CD14-positive monocyte (primary cell): ENCODE results near the gene MRTFA. TPM values are rescaled to one million over a fixed set of nuclear protein-coding genes. Genes with fewer than 3 reads are reported as not detected.

Source experiments
- DNase-seq, 3 donors: peaks; one replicate each; pipeline ENCODE4 v3.0.0-alpha.2; 2011 to 2022
- H2AFZ ChIP-seq: 2 replicates; pipeline ENCODE4 v1.6.0; 2012; ENCODE audit warnings: mild to moderate bottlenecking, low read depth, low read length, inconsistent platforms; ENCODE audit not compliant: insufficient read depth, poor library complexity, severe bottlenecking
- H3K27ac ChIP-seq, 2 donors: 1 replicate in 1 of 2; 2 replicates in 1 of 2; pipeline ENCODE4 v1.5.1; 2012 to 2013; ENCODE audit warnings: low read length in 2 of 2, control low read depth in 1 of 2, inconsistent platforms in 1 of 2, low read depth in 1 of 2, mild to moderate bottlenecking in 1 of 2
- H3K27me3 ChIP-seq, 2 donors: one replicate each; pipeline versions ENCODE4 v1.6.0 to v1.6.1; 2011 to 2013; ENCODE audit warnings: low read length in 2 of 2; ENCODE audit not compliant: control insufficient read depth in 2 of 2, insufficient read depth in 2 of 2
- H3K36me3 ChIP-seq, 2 donors: replicated peaks in 1 of 2; 1 replicate in 1 of 2; 2 replicates in 1 of 2; pipeline versions ENCODE4 v1.5.1 to v1.6.1; 2012 to 2013; ENCODE audit warnings: low read length in 2 of 2, control low read depth in 1 of 2, inconsistent platforms in 1 of 2, mild to moderate bottlenecking in 1 of 2; ENCODE audit not compliant: insufficient read depth in 2 of 2, control insufficient read depth in 1 of 2
- H3K4me1 ChIP-seq, 2 donors: 1 replicate in 1 of 2; 2 replicates in 1 of 2; pipeline versions ENCODE4 v1.5.1 to v1.6.1; 2012 to 2013; ENCODE audit warnings: low read length in 2 of 2, control low read depth in 1 of 2, inconsistent platforms in 1 of 2, mild to moderate bottlenecking in 1 of 2, moderate library complexity in 1 of 2; ENCODE audit not compliant: insufficient read depth in 2 of 2, control insufficient read depth in 1 of 2
- H3K4me2 ChIP-seq: replicated peaks from 2 replicates; pipeline ENCODE3; 2012; ENCODE audit warnings: low read length, moderate library complexity, mild to moderate bottlenecking; ENCODE audit not compliant: poor library complexity, severe bottlenecking; ENCODE audit errors: extremely low read depth
- H3K4me3 ChIP-seq, 3 experiments: fragments of 200-600 bp in 1 of 3; sonication (generic) in 1 of 3; replicated peaks in 1 of 3; 1 replicate in 2 of 3; 2 replicates in 1 of 3; pipeline ENCODE4 v1.5.1; 2011 to 2013; ENCODE audit warnings: low read length in 3 of 3, mild to moderate bottlenecking in 3 of 3, control low read depth in 2 of 3, low read depth in 2 of 3, inconsistent platforms in 1 of 3, moderate library complexity in 1 of 3
- H3K79me2 ChIP-seq: 2 replicates; pipeline ENCODE4 v1.6.0; 2012; ENCODE audit warnings: mild to moderate bottlenecking, control low read depth, inconsistent platforms, low read length, moderate library complexity; ENCODE audit not compliant: insufficient read depth
- H3K9ac ChIP-seq: 2 replicates; pipeline ENCODE4 v1.6.0; 2017; ENCODE audit warnings: low read length, mild to moderate bottlenecking; ENCODE audit not compliant: insufficient read depth, poor library complexity, severe bottlenecking
- H3K9me3 ChIP-seq, 2 donors: replicated peaks in 1 of 2; 1 replicate in 1 of 2; 2 replicates in 1 of 2; pipeline versions ENCODE4 v1.5.1 to v1.6.1; 2012 to 2013; ENCODE audit warnings: low read length in 2 of 2, control low read depth in 1 of 2; ENCODE audit not compliant: control insufficient read depth in 1 of 2, insufficient read depth in 1 of 2
- H4K20me1 ChIP-seq: 2 replicates; pipeline ENCODE4 v1.6.0; 2012; ENCODE audit warnings: mild to moderate bottlenecking, low read length, control low read depth, moderate library complexity; ENCODE audit not compliant: insufficient read depth
- H3K27ac Mint-ChIP-seq, 7 donors: one replicate each; pipeline ENCODE4 v1.8.0; 2020; ENCODE audit warnings: mild to moderate bottlenecking in 7 of 7, mixed read lengths in 7 of 7, moderate library complexity in 6 of 7, inconsistent platforms in 2 of 7
- H3K27me3 Mint-ChIP-seq, 3 donors: one replicate each; pipeline ENCODE4 v1.8.0; 2021 to 2022; ENCODE audit warnings: low read depth in 3 of 3, mild to moderate bottlenecking in 3 of 3, mixed read lengths in 3 of 3, moderate library complexity in 3 of 3, inconsistent platforms in 1 of 3
- H3K36me3 Mint-ChIP-seq, 2 donors: one replicate each; pipeline ENCODE4 v1.8.0; 2020; ENCODE audit warnings: mixed read lengths in 2 of 2, inconsistent platforms in 1 of 2, mild to moderate bottlenecking in 1 of 2
- H3K4me1 Mint-ChIP-seq: one replicate; pipeline ENCODE4 v1.8.0; 2020; ENCODE audit warnings: mild to moderate bottlenecking, mixed read lengths
- H3K4me3 Mint-ChIP-seq, 2 donors: one replicate each; pipeline ENCODE4 v1.8.0; 2020; ENCODE audit warnings: mild to moderate bottlenecking in 2 of 2, mixed read lengths in 2 of 2, moderate library complexity in 1 of 2
- H3K9me3 Mint-ChIP-seq, 7 donors: one replicate each; pipeline ENCODE4 v1.8.0; 2020 to 2022; ENCODE audit warnings: mixed read lengths in 7 of 7, mild to moderate bottlenecking in 6 of 7, moderate library complexity in 6 of 7, inconsistent platforms in 2 of 7
- CTCF ChIP-seq: fragments of 200-600 bp; IDR thresholded peaks from one replicate; pipeline ENCODE4 v1.8.0; 2022; ENCODE audit warnings: antibody characterized with exemption, mild to moderate bottlenecking
- WGBS: methylation state at CpG from one replicate; pipeline ENCODE4 v1.1.5; 2013; ENCODE audit warnings: missing lambda C conversion rate; ENCODE audit not compliant: insufficient coverage; 5-methylcytosine and 5-hydroxymethylcytosine counted together
- intact Hi-C, 2 donors: fragments of 100-400 bp; cut with micrococcal nuclease; formaldehyde crosslinking; loops; one replicate each; pipeline versions ENCODE4 v1.15.0 to v1.15.1; 2023
- polyA plus RNA-seq, 3 donors: library from polyadenylated mRNA; depleted of rRNA in 1 of 3; unstranded in 2 of 3; stranded (reverse) in 1 of 3; fragments of 300-500 nt in 2 of 3; fragments of >200 nt in 1 of 3; fragmentation: Illumina TruSeq in 2 of 3; gene quantifications; 1 replicate in 2 of 3; 2 replicates in 1 of 3; pipeline ENCODE4 v1.2.3, GENCODE V29; 2012 to 2021

The MRTFA gene
- polyA plus RNA-seq, 3 donors: 14.1 to 33.8 (median 18.9) TPM

- Histone ChIP-seq H3K27ac (peak overlapping the region; percentile 32 to 55), H3K4me3 (peak overlapping the region in 1 of 3 experiments; percentile 44), H3K27me3 (no peaks in the 10 kb centered on the region), H2AFZ (no peak overlapping the region), H3K4me2 (peak overlapping the region; percentile 50), H3K4me1 (peaks cover 38% of the 10 kb centered on the region in 2 donors), H3K9me3 (no peaks in the 10 kb centered on the region), H3K36me3 (no peaks in the 10 kb centered on the region), H4K20me1 (peaks cover 40% of the 10 kb centered on the region), H3K9ac (no peak overlapping the region), H3K79me2 (peaks cover 37% of the 10 kb centered on the region)
- 31% methylated on average over 3 of the region's 6 CpGs for WGBS
- Mint-ChIP-seq H3K27me3 (no peaks in the 10 kb centered on the region), H3K4me3 (peak overlapping the region in 1 of 2 donors; percentile 67), H3K4me1 (peaks cover 39% of the 10 kb centered on the region), H3K36me3 (peaks cover 12 to 20% of the 10 kb centered on the region in 2 donors), H3K27ac (peak overlapping the region; percentile 71 to 87 (median 82)), H3K9me3 (no peaks in the 10 kb centered on the region)
- intact Hi-C loops: no loop called here
- peak; percentile 62 to 79 (median 77) for DNase-seq
- TF ChIP-seq CTCF: no peak
Measured at GRCh38 chr22:40534379-40535188, 101.9 kb downstream of the MRTFA start.

- H3K27ac ChIP-seq: peak overlapping the region in 1 of 2 donors; percentile 55
- H3K9me3 ChIP-seq: no peaks in the 10 kb centered on the region
- peaks cover 12 to 20% of the 10 kb centered on the region in 2 donors for H3K36me3 Mint-ChIP-seq
- H3K4me3 ChIP-seq: peak overlapping the region in 1 of 3 experiments; percentile 44
- WGBS: no CpG with 5 or more reads among the region's 4 CpGs
- H3K9ac ChIP-seq: peak overlapping the region; percentile 12
- peaks cover 37% of the 10 kb centered on the region for H3K79me2 ChIP-seq
- no peak overlapping the region for H2AFZ ChIP-seq
- DNase-seq: peak; percentile 46 to 61 (median 50)
- peak overlapping the region; percentile 3 to 85 (median 63) for H3K27ac Mint-ChIP-seq
- no peak for TF ChIP-seq CTCF
- H3K4me1 ChIP-seq: peaks cover 38% of the 10 kb centered on the region in 2 donors
- peaks cover 39% of the 10 kb centered on the region for H3K4me1 Mint-ChIP-seq
- intact Hi-C loops: no loop called here
- no peaks in the 10 kb centered on the region for H3K27me3 ChIP-seq
- H3K4me2 ChIP-seq: peak overlapping the region; percentile 50
- H4K20me1 ChIP-seq: peaks cover 41% of the 10 kb centered on the region
- no peaks in the 10 kb centered on the region for H3K36me3 ChIP-seq
- no peaks in the 10 kb centered on the region for H3K27me3 Mint-ChIP-seq
- peak overlapping the region; percentile 8 to 73 for H3K4me3 Mint-ChIP-seq
- H3K9me3 Mint-ChIP-seq: no peaks in the 10 kb centered on the region
Measured at GRCh38 chr22:40533712-40534378, 102.7 kb downstream of the MRTFA start.
